ENCODE results near the gene RAD51B. TPM values are rescaled to one million over a fixed set of nuclear protein-coding genes. Genes with fewer than 3 reads are reported as not detected.

RAD51B gene
- total RNA-seq, 1 experiment from 2014 or later, result 14.2 TPM

GRCh38 chr14:68386950-68387779 lies 567.6 kb downstream of the RAD51B start:
- H3K4me3 Mint-ChIP-seq, result no peak overlapping the region
- no peaks in the 10 kb centered on the region for H3K36me3 Mint-ChIP-seq
- POLR2A ChIA-PET, result no interaction called here
- peaks cover 10% of the 10 kb centered on the region for H3K9me3 Mint-ChIP-seq
- peaks cover 16% of the 10 kb centered on the region for H3K4me1 Mint-ChIP-seq
- CTCF ChIA-PET, result no interaction called here
- H3K27me3 Mint-ChIP-seq (ENCODE audit: low read depth), result no peaks in the 10 kb centered on the region
- ATAC-seq (no peak), DNase-seq (ENCODE audit: low spot score) (no peak)
- H3K27ac Mint-ChIP-seq, result no peak overlapping the region
- TF ChIP-seq PRDM15 (CRISPR knock-in tag; IDR thresholded peaks at IDR 0.05), result peak; percentile 89
- no peak for TF ChIP-seq ZNF219 (CRISPR knock-in tag; IDR thresholded peaks at IDR 0.05; ENCODE audit: borderline replicate concordance)

- no peak for DNase-seq (ENCODE audit: low spot score)
- Mint-ChIP-seq H3K4me1 (peaks cover 32% of the 10 kb centered on the region), H3K27me3 (ENCODE audit: low read depth) (no peaks in the 10 kb centered on the region), H3K4me3 (no peak overlapping the region), H3K36me3 (no peaks in the 10 kb centered on the region), H3K9me3 (peaks cover 10% of the 10 kb centered on the region), H3K27ac (no peak overlapping the region)
- ChIA-PET POLR2A (no interaction called here), CTCF (interaction anchor here (1.3 kb wide), 1 partner anchor 454 kb away, joined by 3 read pairs; no protein-coding TSS in a partner anchor)
- no peak for TF ChIP-seq TEAD1 (CRISPR knock-in tag; IDR thresholded peaks at IDR 0.05)
- no peak for TF ChIP-seq GABPB1 (CRISPR knock-in tag; IDR thresholded peaks at IDR 0.05)
- TF ChIP-seq ATF1 (CRISPR knock-in tag; IDR thresholded peaks at IDR 0.05), result no peak
- TF ChIP-seq IRF2 (CRISPR knock-in tag; IDR thresholded peaks at IDR 0.05; ENCODE audit: borderline replicate concordance, low read depth), result no peak
- ATAC-seq, result no peak
These were observed 570.4 kb downstream of the RAD51B start for GRCh38 chr14:68389943-68390342.

GRCh38 chr14:68390741-68391140 lies 571.2 kb downstream of the RAD51B start:
- Mint-ChIP-seq H3K4me1 (peaks cover 40% of the 10 kb centered on the region), H3K27ac (no peak overlapping the region), H3K9me3 (peaks cover 10% of the 10 kb centered on the region), H3K36me3 (no peaks in the 10 kb centered on the region), H3K4me3 (no peak overlapping the region), H3K27me3 (ENCODE audit: low read depth) (no peaks in the 10 kb centered on the region)
- TF ChIP-seq SOX15 (CRISPR knock-in tag; IDR thresholded peaks at IDR 0.05), result no peak
- TF ChIP-seq TCF7 (CRISPR knock-in tag; IDR thresholded peaks at IDR 0.05; ENCODE audit: low read depth), result no peak
- no peak for TF ChIP-seq ARID4B (CRISPR knock-in tag; IDR thresholded peaks at IDR 0.05; ENCODE audit: borderline replicate concordance)
- TF ChIP-seq TP53 (CRISPR knock-in tag; IDR thresholded peaks at IDR 0.05), result no peak
- TF ChIP-seq AR (CRISPR knock-in tag; IDR thresholded peaks at IDR 0.05), result no peak
- DNase-seq (ENCODE audit: low spot score), result no peak
- POLR2A ChIA-PET, result no interaction called here
- ATAC-seq, result no peak
- CTCF ChIA-PET, result interaction anchor here (1.3 kb wide), 1 partner anchor 453 kb away, joined by 3 read pairs; no protein-coding TSS in a partner anchor
